LNCAP (cell line): ENCODE measurements around the gene AFF2.

Source experiments
- CTCF ChIP-seq: fragments of 450-650 bp; IDR thresholded peaks from 2 replicates; pipeline ENCODE4 v1.5.1; 2017; ENCODE audit warnings: mild to moderate bottlenecking

AFF2 gene

GRCh38 chrX:148755111-148755510, 254.7 kb downstream of the AFF2 start:
- no peak for TF ChIP-seq CTCF

GRCh38 chrX:148763896-148764295, 263.5 kb downstream of the AFF2 start:
- no peak for TF ChIP-seq CTCF

- TF ChIP-seq CTCF: no peak
Observed at GRCh38 chrX:148768296-148768695, 267.9 kb downstream of the AFF2 start.

- TF ChIP-seq CTCF: no peak
Observed at GRCh38 chrX:148771440-148771839, 271.0 kb downstream of the AFF2 start.

- TF ChIP-seq CTCF: no peak
Observed at GRCh38 chrX:148774276-148774675, 273.9 kb downstream of the AFF2 start.

- TF ChIP-seq CTCF: no peak
Observed at GRCh38 chrX:148784137-148784536, 283.7 kb downstream of the AFF2 start.

GRCh38 chrX:148784856-148785255, 284.4 kb downstream of the AFF2 start:
- TF ChIP-seq CTCF: no peak

GRCh38 chrX:148785256-148785655, 284.8 kb downstream of the AFF2 start:
- TF ChIP-seq CTCF: no peak
